GM12878 (cell line): ENCODE results near the gene ATF4.

Experiments used
- BMI1 ChIP-seq: fragments of 450-650 bp; IDR thresholded peaks from 2 replicates; pipeline ENCODE4 v1.6.1; 2016; ENCODE audit warnings: mild to moderate bottlenecking, moderate library complexity, borderline replicate concordance
- EP300 ChIP-seq, 2 experiments: fragments of 150-350 bp in 1 of 2; IDR thresholded peaks; 2 replicates each; pipeline ENCODE4 v1.6.1; 2011 to 2012; ENCODE audit warnings: low read depth in 2 of 2, low read length in 2 of 2, borderline replicate concordance in 1 of 2, improper control_type of control experiment in 1 of 2, inconsistent platforms in 1 of 2; ENCODE audit not compliant: control insufficient read depth in 1 of 2
- TCF3 ChIP-seq: IDR thresholded peaks from 2 replicates; pipeline ENCODE4 v1.6.1; 2012; ENCODE audit warnings: low read depth, mild to moderate bottlenecking, low read length, borderline replicate concordance; ENCODE audit not compliant: insufficient read depth
- TF ChIP-seq, protein P1 (sequence below), 3 experiments: IDR thresholded peaks in 2 of 3; conservative IDR thresholded peaks in 1 of 3; 2 replicates each; pipeline ENCODE4 v1.5.1; 2011; ENCODE audit warnings: low read depth in 3 of 3, low read length in 3 of 3, mild to moderate bottlenecking in 3 of 3, control low read depth in 2 of 3, moderate library complexity in 2 of 3, inconsistent platforms in 1 of 3, mixed read lengths in 1 of 3; ENCODE audit not compliant: control insufficient read depth in 2 of 3, insufficient read depth in 1 of 3; ENCODE audit errors: extremely low read depth in 1 of 3

DNA sequence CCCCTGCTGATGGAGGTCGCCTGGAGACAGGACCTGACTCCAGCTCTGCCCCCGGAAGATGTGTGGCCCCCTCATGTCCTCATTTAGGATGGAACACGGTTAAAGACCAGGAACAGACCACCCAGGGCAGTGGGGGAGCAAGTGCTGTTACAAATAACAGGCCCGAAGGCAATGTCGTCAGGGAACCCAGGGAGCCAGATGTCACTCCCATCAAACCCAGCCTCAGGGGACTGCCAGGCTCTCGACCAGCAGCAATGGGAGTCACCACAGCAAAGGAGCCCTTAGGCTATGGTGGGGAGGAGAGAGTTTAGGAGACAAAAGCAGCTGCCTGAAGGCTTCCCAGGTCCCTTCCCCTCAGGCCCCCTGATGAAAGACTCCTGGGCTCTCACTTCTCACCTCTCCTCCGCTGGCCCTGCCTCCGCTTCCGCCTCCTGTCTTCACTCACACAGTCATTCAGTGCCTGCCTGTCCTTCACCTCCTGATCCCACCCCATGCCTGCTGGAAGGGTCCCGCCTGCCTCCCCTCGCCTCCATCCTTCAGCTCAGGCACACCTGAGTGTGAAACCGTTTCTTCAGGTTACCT lies 7.8 kb downstream of the ATF4 start:
- TF ChIP-seq BMI1 (no peak), EP300 (IDR thresholded peaks at IDR 0.05; ENCODE audit: borderline replicate concordance in 1 of 2, control insufficient read depth in 1 of 2, low read depth in 2 of 2, low read length in 2 of 2) (no peak), TCF3 (no peak)
- TF ChIP-seq, protein P1, sequence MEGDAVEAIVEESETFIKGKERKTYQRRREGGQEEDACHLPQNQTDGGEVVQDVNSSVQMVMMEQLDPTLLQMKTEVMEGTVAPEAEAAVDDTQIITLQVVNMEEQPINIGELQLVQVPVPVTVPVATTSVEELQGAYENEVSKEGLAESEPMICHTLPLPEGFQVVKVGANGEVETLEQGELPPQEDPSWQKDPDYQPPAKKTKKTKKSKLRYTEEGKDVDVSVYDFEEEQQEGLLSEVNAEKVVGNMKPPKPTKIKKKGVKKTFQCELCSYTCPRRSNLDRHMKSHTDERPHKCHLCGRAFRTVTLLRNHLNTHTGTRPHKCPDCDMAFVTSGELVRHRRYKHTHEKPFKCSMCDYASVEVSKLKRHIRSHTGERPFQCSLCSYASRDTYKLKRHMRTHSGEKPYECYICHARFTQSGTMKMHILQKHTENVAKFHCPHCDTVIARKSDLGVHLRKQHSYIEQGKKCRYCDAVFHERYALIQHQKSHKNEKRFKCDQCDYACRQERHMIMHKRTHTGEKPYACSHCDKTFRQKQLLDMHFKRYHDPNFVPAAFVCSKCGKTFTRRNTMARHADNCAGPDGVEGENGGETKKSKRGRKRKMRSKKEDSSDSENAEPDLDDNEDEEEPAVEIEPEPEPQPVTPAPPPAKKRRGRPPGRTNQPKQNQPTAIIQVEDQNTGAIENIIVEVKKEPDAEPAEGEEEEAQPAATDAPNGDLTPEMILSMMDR (IDR thresholded peaks at IDR 0.05 in 2 of 3, conservative IDR thresholded peaks at IDR 0.05 in 1 of 3; ENCODE audit: control insufficient read depth in 2 of 3, extremely low read depth in 1 of 3, insufficient read depth in 1 of 3, low read depth in 3 of 3, low read length in 3 of 3), result no peak
